GM21786 (cell line): ENCODE data around the gene JAKMIP1.

Experiments
- ATAC-seq: cut with Tn5 transposase; IDR thresholded peaks from one replicate; pipeline ENCODE4 v1.9.1; 2021; ENCODE audit not compliant: unreplicated experiment

JAKMIP1 gene

DNA sequence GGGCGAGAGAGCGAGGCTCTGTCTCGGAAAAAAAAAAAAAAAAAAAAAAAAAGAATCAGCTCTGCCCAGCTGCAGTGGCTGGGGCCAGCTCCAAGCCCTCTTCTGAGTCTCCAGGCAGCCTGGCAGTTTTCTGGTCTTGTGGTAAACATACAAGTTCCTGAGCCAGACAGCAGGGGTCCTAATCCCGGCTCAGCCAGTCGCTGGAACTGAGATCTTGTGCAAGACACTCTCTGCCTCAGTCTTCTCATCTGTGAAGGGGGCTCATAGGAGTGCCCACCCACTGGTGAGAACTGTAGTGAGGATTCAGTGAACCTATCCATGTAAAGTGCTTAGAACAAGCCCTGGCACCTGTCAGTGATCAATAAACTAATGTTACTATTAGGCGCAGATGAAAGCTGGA, 223.9 kb downstream of the JAKMIP1 start:
- ATAC-seq = no peak
